ENCODE measurements around the gene CALN1.

Gene CALN1

GRCh38 chr7:72325561-72325960, 86.6 kb downstream of the CALN1 start:
- no peak for DNase-seq (ENCODE audit: low read depth in 2 of 2)

GRCh38 chr7:72321637-72322036, 90.5 kb downstream of the CALN1 start:
- DNase-seq (ENCODE audit: low read depth in 2 of 2): no peak

GRCh38 chr7:72321081-72321480, 91.1 kb downstream of the CALN1 start:
- DNase-seq (ENCODE audit: low read depth in 2 of 2): no peak

GRCh38 chr7:72317341-72317740, 94.8 kb downstream of the CALN1 start:
- DNase-seq (ENCODE audit: low read depth in 2 of 2): no peak

GRCh38 chr7:72316148-72316547, 96.0 kb downstream of the CALN1 start:
- no peak for DNase-seq (ENCODE audit: low read depth in 2 of 2)

GRCh38 chr7:72313906-72314305, 98.2 kb downstream of the CALN1 start:
- no peak for DNase-seq (ENCODE audit: low read depth in 2 of 2)

- no peak for DNase-seq (ENCODE audit: low read depth in 2 of 2)
These were observed 101.8 kb downstream of the CALN1 start for GRCh38 chr7:72310301-72310700.

- no peak for DNase-seq (ENCODE audit: low read depth in 2 of 2)
These were observed 102.7 kb downstream of the CALN1 start for GRCh38 chr7:72309476-72309875.

GRCh38 chr7:72308986-72309385, 103.2 kb downstream of the CALN1 start:
- no peak for DNase-seq (ENCODE audit: low read depth in 2 of 2)

- no peak for DNase-seq (ENCODE audit: low read depth in 2 of 2)
These were observed 104.6 kb downstream of the CALN1 start for GRCh38 chr7:72307566-72307965.

GRCh38 chr7:72298912-72299311, 113.2 kb downstream of the CALN1 start:
- no peak for DNase-seq (ENCODE audit: low read depth in 2 of 2)

GRCh38 chr7:72298091-72298490, 114.0 kb downstream of the CALN1 start:
- no peak for DNase-seq (ENCODE audit: low read depth in 2 of 2)

GRCh38 chr7:72297636-72298035, 114.5 kb downstream of the CALN1 start:
- DNase-seq (ENCODE audit: low read depth in 2 of 2): no peak

- DNase-seq (ENCODE audit: low read depth in 2 of 2): no peak
These were observed 119.3 kb downstream of the CALN1 start for GRCh38 chr7:72292794-72293193.

GRCh38 chr7:72292118-72292517, 120.0 kb downstream of the CALN1 start:
- DNase-seq (ENCODE audit: low read depth in 2 of 2): no peak

GRCh38 chr7:72286519-72286918, 125.6 kb downstream of the CALN1 start:
- DNase-seq (ENCODE audit: low read depth in 2 of 2): no peak

- no peak for DNase-seq (ENCODE audit: low read depth in 2 of 2)
These were observed 128.8 kb downstream of the CALN1 start for GRCh38 chr7:72283309-72283708.

- DNase-seq (ENCODE audit: low read depth in 2 of 2): no peak
These were observed 130.8 kb downstream of the CALN1 start for GRCh38 chr7:72281308-72281707.

GRCh38 chr7:72279203-72279602, 132.9 kb downstream of the CALN1 start:
- DNase-seq (ENCODE audit: low read depth in 2 of 2): no peak

GRCh38 chr7:72278550-72278949, 133.6 kb downstream of the CALN1 start:
- DNase-seq (ENCODE audit: low read depth in 2 of 2): no peak

- DNase-seq (ENCODE audit: low read depth in 2 of 2): no peak
These were observed 136.6 kb downstream of the CALN1 start for GRCh38 chr7:72275382-72276070.

GRCh38 chr7:72272479-72272878, 139.7 kb downstream of the CALN1 start:
- DNase-seq (ENCODE audit: low read depth in 2 of 2): no peak

GRCh38 chr7:72268796-72269195, 143.3 kb downstream of the CALN1 start:
- no peak for DNase-seq (ENCODE audit: low read depth in 2 of 2)

- no peak for DNase-seq (ENCODE audit: low read depth in 2 of 2)
These were observed 144.0 kb downstream of the CALN1 start for GRCh38 chr7:72268090-72268489.
